Ammon's horn (tissue), 1 donor: Measurements from ENCODE around the gene POLQ.
A peak's percentile ranks its signal among the peaks of the same experiment; 100 is the strongest.
"Not testable (repeated sequence)": the region's sequence is repeated elsewhere in the genome, so short reads cannot be mapped to it uniquely, and the experiment has no call there.

Source experiments
- DNase-seq: peaks from one replicate; pipeline ENCODE4 v3.0.0-alpha.2; 2016; ENCODE audit warnings: low spot score

Gene POLQ

GRCh38 chr3:121545574-121546455, at the start of gene POLQ:
POLQ (minus strand) TSS chr3:121545988; CDS start chr3:121545877, 111 bp downstream.
- DNase-seq = peak; percentile 96

GRCh38 chr3:121594850-121595249, 49.1 kb upstream of the POLQ start:
- DNase-seq = no peak

DNA sequence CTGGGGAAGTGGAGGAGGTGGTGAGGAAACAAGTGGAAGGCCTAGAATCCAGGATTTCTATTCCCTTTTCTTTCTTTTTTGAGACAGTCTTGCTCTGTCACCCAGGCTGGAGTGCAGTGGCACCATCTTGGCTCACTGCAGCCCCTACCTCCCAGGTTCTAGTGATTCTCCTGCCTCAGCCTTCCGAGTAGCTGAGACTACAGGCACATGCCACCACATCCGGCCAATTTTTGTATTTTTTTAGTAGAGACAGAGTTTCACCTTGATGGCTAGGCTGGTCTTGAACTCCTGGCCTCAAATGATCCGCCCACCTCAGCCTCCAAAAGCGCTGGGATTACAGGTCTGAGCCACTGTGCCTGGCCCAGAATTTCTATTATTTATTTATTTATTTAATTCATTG, 48.0 kb upstream of the POLQ start:
- not testable (repeated sequence) for DNase-seq

DNA sequence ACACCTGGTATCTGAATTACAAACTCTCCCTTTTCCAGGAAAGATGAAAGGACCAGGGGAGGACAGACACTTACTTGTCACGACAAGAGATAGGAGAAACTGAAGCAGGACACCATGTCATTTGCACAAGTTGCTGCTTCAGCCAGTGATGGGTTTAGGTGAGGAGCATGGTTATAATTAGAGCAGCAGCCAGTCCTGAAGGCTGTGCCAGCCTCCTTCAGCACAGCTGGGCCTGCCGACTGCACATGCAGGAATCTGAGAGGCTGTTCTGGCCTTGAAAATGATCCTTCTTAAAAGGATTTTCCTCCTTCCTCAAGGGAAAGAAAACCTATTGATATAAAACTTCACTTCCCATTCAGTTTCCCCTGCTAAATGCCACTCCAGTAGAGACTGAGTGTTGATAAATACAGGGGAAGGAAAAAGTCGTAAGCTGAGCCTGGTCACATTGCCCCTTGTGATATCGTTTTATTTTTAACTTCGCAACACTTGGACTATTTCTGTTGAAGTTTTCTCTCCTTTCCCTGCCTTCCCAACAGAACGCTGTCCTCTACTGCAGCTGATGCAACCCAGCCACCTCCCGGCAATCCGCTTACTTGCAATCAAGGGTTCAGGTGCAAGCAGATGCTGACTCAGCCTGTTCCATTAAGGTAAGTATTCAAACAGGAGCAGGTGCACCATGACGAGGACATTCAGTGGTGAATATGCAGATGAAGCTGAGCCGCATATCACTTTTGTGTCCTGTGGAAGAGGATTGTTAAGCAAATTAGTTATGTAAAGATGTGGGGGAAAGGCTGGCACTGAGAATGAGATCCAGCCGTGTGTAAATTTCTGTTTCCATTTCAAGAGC, 47.3 kb upstream of the POLQ start, which contains the start of gene FBXO40:
Gene FBXO40, plus strand, starts transcription at position 524 of the 847 bp plus-strand sequence. CDS start 27,197 bp downstream, outside the sequence.
- no peak for DNase-seq

GRCh38 chr3:121584418-121584817, 38.6 kb upstream of the POLQ start:
- no peak for DNase-seq

DNA sequence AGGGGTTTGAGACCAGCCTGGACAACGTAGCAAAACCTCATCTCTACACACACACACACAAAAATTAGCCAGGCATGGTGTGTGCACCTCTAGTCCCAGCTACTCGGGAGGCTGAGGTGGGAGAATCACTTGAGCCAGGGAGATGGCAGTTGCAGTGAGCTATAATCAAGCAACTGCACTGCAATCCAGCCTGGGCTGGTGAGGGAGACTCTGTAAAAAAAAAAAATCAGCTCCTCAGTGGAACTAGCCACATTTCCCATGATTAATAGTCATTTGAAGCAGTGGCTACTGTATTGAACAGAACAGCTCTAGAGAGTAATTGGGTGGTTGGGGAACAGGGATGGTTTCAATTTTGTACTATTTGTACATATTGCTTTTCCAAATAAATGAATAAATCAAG, 35.9 kb upstream of the POLQ start:
- DNase-seq = no peak

DNA sequence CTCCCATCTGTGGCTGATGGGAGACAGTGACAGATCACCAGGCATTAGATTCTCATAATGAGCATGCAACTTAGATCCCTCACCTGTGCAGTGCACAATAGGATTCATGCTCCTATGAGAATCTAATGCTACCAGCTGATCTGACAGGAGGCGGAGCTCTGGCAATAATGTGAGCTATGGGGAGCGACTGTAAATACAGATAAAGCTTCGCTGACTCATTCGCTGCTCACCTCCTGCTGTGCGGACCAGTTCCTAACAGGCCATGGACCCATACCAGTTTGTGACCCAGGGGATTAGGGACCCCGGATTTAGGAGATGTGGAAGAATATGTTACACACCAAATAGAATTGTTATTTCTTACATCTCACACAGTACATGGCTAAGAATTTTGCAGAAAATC, 28.7 kb upstream of the POLQ start:
- DNase-seq = no peak

DNA sequence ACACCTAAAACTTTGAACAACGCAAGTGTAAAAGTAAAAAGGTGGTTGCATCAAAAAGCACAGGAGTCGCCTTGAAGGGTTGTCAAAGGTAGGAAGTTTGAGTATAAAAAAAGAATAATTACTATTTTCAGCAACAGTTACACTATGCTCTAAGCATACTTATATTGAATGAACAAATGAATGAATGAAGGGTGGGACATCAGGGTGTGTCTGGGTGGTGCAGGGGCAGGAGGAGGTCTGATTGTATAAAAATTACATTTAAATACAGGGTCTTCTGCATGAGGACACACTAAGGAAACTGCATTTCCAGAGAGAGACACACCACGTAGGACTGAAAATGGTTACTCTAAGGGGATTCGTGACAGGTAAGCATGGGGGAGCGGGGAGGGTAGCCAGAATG, 21.9 kb upstream of the POLQ start, which contains the start of gene ARGFX:
Gene ARGFX, plus strand, starts transcription at position 301 of the 400 bp plus-strand sequence. CDS start 2,765 bp downstream, outside the sequence.
- no peak for DNase-seq

DNA sequence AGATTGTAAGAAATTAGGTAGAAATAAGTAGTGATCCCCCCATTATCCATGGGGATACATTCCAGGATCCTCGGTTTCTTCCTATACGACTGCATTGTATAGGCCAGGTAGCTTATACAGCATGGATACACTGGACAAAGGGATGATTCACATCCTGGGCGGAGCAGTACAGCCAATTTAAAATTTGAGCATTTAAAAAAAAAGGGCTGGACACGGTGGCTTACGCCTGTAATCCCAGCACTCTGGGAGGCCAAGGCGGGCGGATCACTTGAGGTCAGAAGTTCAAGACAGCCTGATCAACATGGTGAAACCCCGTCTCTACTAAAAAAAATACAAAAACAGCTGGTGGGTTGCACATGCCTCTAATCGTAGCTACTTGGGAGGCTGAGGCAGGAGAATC, 21.0 kb upstream of the POLQ start:
- no peak for DNase-seq

- DNase-seq = no peak
Observed at GRCh38 chr3:121562148-121562547, 16.4 kb upstream of the POLQ start.

GRCh38 chr3:121557426-121557934, 11.7 kb upstream of the POLQ start:
- DNase-seq = no peak

DNA sequence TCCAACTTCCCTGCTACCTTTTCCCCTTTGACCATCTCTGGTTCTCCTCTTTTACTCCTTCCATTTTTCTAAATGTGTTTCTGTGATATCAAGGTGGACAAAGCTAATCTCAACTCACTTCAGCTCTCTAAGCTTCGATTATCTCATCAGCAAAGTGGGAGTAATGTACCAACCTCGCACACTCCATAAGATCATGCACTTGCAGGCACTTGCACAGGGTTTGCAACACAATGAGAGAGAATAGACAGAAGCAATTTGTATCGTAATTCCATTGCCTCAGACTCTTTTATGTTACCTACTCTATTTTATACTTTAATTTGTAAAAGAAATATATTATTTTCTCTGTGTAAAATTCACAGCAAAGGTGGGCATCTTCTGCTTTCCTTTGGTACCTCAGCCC, 7.0 kb upstream of the POLQ start:
- DNase-seq = no peak

- peak; percentile 18 for DNase-seq
Observed at GRCh38 chr3:121552379-121552778, 6.6 kb upstream of the POLQ start.

DNA sequence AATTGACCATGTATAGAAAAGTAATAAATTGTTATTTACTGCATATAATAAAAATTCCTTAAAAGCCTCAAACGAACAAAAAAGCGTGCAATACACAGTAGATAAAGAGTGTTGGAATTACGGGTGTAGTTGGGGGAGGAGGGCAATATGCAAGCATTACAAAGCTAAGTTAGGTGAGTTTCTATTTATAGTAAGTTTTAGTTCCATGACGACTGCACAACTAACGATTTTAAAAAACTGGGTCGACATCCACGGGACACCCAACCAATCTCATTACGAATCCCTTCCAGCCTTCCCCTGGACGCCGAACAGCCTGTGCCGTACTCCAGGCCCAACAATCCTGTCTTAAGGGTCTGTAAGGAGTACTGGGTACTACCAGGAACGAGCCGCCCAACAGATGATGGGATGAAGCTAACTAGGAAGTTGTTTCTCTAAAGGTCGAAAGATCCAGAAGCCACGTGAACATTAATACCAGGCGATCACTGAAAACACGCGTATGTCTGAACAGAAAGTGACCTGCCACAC, 677 bp downstream of the POLQ start:
- no peak for DNase-seq

DNA sequence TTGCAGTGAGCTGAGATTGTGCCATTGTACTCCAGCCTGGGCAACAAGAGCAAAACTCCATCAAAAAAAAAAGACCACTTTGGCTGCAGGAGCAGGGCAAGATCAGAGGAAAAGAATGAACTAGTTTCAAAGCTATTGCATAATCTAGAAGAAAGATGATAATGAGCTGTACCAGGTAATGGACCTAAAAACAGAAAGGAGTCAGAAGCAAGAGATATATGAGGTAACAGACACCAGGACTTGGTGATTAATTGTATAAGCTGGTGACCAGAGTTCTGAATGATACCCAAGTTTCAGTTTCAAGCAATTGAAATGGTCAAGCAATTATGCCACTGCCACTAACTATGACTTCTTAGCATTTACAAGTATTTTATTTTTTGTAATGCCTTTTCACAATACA, 2.9 kb downstream of the POLQ start:
- DNase-seq = no peak

GRCh38 chr3:121531269-121531668, 14.5 kb downstream of the POLQ start:
- no peak for DNase-seq

- no peak for DNase-seq
Observed at GRCh38 chr3:121529308-121529707, 16.5 kb downstream of the POLQ start.

DNA sequence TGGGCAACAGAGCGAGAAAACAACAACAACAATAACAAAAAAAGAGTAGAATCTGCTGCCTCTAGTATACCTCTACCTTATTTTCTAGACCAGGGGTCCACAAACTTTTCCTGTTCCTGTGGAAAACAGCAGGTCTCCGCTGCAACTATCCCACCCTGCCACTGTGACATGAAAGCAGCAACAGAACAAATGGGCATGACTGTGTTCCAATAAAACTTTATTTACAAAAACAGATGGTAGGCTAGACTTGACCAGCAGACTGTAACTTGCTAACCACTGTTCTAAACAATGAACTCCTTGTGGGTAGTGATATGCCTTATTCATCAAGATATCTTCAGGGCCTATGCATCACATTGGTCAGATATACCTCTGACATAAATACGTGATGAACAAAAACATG, 25.3 kb downstream of the POLQ start:
- no peak for DNase-seq

DNA sequence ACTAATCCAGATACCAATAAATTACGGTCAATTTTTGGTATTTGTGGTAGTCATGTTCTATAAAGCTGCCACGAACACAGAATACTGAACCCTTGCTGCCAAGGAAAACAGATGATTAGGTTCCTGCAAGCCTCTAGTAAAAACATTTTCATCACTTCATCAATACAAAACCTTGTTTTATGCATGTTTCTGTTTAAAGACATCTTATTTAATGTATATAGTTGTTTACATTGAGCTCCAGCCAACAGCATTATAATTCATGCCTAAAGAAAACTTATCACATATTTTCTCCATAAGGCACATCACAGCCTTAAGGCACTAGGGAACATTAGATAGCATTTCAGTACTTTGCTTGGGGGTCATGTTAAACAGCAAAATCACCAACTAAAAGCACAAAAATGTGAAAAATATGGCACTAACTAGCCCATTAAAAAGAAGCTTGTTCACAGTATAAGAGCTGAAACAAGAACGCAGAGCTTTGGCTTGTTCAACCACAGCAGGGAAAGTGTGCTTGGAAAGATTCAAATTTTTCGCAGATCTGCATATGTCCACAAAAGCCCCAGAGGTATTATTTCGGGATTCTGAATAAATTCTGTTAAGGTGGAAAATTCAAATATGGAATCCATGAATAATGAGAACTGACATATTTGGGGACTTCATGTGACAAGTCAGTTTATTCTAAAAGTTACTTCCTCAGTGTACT, 27.7 kb downstream of the POLQ start:
- no peak for DNase-seq

- no peak for DNase-seq
Observed at GRCh38 chr3:121515862-121516261, 29.9 kb downstream of the POLQ start.

DNA sequence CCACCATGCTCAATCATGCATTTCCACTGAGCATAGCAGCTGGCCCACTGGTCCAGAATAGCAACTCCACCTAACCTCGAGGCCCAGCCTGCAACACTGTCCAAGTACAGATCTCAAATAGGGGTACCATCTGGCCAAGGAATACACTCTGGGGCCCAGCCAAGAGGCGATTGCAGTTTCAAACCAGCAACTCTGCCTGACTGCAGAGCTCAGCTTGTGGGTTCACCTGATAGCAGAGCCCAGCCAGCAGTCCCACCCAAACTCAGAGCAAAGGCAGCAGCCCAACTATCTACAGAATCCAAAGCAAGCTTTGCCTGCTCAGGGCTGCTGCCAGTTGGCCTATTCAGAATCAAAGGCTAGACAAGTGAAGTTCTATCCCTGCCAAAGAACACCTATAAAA, 30.5 kb downstream of the POLQ start:
- DNase-seq = no peak

DNA sequence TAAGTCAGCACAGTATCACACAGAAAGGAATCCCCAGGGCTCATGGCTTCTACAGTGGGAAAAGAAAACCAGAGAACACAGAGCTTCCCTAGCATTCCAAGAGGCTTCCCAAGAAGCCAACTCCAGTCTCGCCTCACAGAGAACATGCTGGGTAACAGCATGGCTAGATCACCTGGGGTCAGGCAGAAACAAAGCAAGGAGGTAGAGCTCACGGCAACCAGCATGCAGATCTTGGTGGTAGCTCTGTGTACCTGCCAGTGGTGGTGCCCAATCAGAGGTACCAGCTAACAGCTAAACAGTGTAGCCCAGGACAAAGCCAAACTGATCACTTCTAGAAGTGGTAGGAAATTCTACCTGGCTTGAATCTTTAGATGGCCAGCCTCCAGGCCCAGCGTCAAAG, 31.3 kb downstream of the POLQ start:
- DNase-seq = no peak
